ENCODE data around the gene CCDC27.

- no peak for TF ChIP-seq CCAR2 (optimal IDR thresholded peaks at IDR 0.05; ENCODE audit: low read depth, low read length)
- TF ChIP-seq ZNF343 (CRISPR knock-in tag; IDR thresholded peaks at IDR 0.05): no peak
Measured at GRCh38 chr1:3716351-3716750, 35.9 kb upstream of the CCDC27 start.
